Measurements from ENCODE around the gene TCF7L1.
"Not testable (repeated sequence)": the region's sequence is repeated elsewhere in the genome, so short reads cannot be mapped to it uniquely, and the experiment has no call there.

Gene TCF7L1

DNA sequence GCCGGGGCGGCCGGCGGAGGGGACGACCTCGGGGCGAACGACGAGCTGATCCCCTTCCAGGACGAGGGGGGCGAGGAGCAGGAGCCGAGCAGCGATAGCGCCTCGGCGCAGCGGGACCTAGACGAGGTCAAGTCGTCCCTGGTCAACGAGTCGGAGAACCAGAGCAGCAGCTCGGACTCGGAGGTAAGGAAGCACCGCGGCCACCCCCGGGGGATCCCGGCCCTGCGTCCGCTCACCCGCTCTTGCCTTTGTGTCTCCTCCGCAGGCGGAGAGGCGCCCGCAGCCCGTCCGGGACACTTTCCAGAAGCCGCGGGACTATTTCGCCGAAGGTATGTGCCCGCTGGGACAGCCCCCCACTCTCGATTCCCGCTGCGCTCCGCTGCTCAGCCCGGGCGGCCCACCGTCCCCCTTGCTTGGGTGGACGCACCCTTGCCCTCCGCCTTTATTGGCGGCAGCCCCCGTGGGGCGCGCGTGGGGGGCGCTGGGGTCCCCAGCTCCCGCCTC lies 611 bp downstream of the TCF7L1 start:
- DNase-seq: no peak

DNA sequence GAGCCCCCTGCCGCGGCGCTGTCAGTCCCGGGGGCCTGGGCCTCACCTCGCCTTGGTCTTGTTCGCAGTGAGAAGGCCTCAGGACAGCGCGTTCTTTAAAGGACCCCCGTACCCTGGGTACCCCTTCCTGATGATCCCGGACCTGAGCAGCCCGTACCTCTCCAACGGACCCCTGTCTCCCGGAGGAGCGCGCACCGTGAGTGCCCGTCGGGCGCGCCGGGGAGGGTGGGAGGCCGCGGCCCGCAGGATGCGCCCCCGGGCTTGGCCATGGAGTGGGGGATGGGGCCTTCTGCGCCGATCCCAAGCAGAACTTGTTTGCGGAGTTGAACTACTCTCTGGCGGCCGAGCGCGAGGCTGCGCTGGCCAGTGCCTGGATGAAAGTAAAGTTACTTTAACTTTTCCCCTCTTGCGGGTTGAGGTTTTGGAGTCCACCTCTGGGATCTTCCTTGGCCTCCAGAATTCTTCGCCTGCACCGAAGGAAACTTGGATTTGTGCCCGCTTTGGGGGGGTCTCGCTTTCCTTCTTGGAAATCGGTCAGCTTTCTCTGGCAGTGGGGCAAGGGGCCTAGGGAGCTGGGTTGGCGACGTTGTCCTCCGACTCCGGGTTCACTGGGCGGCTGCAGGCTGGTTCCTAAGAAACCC lies 1.2 kb downstream of the TCF7L1 start:
- DNase-seq: no peak

DNA sequence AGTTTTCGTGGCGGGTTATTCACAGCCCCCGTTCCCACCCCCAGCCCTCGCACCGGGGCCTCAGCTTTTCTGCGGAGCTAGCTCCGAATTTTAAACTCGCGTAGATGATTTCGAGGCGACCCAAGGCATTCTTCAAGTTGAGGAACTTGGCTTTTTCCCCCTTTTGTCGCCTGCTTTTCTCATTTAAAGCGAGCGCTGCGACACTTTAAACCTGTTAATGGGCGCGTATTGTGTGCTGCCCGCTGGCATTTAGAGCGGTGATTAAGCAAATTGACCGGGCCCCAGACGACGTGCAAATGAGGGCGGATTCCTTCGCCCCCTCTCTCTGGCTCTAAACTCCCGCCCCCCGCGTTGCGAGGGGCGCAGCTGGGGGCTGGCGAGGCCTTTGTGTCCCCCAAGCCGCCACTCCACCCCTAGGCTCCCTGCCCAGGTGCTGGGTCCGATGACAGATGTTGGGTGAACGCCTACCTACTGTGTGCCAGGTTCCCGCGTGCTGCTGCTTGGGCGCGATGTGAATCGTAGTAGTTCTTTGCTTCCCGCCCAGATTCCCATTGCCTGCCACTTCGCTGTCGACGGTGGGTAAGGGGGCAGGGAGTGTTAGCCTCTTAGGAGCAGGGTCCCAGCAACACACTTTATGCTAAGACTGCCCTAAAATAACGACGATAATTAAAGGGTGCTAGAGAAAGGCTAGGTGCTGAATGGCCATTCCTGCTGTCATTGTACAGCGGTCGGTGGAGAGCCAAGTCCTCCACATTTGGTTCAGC lies 1.9 kb downstream of the TCF7L1 start:
- no peak for DNase-seq

DNA sequence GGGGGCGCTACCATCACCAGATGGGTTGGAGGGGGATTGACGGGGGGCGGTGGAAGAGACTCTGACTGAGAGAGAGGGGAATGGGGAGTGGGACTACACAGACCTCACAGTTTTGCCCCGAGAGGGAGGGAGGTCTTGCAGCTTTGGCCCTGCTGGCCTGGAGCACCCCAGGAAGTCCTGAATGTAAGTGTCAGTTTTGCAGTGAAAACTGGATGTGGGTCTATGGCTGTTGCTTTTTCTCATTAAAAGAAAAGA lies 2.4 kb downstream of the TCF7L1 start:
- no peak for DNase-seq

- no peak for DNase-seq
Measured at GRCh38 chr2:85137156-85137555, 4.0 kb downstream of the TCF7L1 start.

- no peak for DNase-seq
Measured at GRCh38 chr2:85143463-85144082, 10.4 kb downstream of the TCF7L1 start.

DNA sequence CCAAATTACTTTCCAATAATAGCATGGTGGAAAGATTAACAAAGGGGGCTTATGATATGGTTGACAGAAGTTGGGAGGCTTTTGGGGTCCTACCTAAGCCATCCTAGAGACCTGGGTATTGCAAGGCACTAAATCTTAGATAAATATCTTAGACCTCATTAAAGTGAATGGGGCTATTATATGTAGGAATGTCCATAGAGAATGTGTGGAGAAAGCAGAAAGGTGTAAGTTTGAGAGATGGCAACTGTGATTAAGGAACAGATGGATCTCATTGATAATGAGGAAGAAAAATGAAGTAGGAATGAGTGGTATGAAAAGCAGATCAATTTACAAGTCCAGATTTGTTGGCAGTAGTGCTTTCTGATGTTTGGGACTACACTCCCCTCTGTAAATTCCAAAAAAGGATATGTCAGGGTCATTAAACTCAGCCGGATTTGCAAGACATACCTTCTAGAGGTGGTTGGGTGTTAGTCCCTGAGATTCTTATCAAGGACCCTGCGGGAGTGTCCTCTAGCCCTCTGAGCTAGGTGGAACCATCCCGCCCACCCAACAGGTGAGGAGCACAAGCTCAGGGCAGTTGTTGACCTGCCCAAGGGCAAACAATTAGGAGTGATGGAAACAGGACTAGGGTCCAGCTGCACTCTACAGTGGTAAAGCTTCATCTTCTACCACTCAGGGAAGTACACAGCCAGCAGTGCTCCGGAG lies 12.1 kb downstream of the TCF7L1 start:
- DNase-seq: no peak

DNA sequence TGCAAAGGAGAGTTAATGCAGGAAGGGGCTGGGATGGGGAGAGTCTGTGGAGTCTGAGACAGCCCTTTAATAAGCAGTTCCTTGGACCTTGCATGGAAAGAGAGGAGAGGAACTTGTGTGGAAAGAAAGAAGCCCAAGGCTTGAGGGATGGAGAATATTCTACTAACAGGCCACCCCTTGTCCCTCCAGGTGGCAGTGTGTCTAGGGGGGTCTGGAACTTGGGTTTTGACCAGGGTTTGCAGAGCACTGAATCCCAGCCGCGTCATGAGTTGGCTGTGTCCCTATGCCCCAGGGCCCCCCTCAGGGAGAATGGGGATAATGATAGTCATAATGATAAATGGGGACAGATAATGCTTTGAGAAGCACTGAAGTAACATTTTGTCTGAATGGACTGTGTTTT lies 15.0 kb downstream of the TCF7L1 start:
- DNase-seq: no peak

DNA sequence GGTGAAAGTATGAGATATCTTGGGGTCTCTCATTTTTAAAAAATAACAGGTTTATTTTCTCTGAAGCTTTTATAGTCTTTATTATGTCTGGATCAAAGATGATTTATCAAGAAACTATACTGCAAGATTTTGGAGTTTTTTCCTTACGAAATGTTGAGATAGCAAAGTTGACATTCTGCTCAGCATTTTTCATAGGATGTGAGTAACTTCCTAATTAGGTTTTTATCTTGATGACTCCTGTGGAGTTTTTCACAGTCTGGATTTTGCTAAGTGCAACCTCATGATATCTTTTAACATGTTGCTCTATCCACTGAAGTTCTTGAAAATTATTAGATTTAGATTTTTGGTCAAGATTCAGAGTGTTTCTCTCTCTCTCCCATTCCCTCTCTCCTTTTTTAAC lies 17.8 kb downstream of the TCF7L1 start:
- DNase-seq: no peak

DNA sequence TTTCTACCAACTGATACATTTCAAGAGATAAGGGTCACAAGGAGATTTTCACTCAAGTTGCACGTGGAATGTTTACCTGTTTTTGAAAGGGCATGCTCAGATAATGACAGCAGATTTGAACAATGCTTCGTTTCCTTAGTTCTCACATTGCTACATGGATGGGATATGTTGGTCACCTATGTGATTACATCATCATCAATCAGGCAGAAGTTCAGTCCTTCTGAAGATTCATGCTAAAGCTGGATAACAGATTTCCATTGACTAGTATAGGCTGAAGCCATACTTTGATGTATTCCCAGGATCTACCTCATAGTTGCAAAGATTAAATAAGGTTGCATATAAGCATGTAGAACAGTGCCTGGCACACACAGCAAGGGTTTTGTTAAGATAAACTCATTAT lies 19.7 kb downstream of the TCF7L1 start:
- no peak for DNase-seq

- DNase-seq: no peak
Measured at GRCh38 chr2:85154048-85154753, 21.0 kb downstream of the TCF7L1 start.

DNA sequence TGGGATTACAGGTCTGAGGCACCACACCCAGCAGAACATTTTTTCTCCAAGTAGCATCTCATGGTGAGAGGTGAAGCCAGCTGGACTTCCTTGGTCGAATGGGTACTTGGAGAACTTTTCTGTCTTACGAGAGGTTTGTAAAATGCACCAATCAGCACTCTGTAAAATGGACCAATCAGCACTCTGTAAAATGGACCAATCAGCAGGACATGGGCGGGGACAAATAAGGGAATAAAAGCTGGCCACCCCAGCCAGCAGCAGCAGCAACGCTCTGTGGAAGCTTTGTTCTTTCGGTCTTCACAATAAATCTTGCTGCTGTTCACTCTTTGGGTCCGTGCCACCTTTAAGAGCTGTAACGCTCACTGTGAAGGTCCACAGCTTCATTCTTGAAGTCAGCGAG lies 21.9 kb downstream of the TCF7L1 start:
- not testable (repeated sequence) for DNase-seq

- no peak for DNase-seq
Measured at GRCh38 chr2:85156153-85156552, 23.0 kb downstream of the TCF7L1 start.

DNA sequence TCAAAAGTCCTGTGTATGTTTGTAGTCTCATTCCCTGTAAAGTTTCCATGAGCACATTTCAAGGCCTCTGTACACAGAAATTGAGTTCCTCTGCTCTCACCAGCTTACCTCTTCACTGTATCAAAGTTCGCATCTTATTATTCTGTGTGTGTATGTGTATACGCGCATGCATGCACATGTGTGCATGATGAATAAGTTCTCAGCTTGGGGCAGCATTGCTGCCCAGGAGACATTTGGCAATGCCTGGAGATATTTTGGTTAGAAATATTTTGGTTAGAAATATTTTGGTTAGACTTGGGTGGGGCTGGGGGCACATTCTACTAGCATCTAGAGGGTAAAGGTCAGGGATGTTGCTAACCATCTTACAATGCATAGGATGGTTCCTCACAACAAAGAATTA lies 23.4 kb downstream of the TCF7L1 start:
- DNase-seq: no peak

DNA sequence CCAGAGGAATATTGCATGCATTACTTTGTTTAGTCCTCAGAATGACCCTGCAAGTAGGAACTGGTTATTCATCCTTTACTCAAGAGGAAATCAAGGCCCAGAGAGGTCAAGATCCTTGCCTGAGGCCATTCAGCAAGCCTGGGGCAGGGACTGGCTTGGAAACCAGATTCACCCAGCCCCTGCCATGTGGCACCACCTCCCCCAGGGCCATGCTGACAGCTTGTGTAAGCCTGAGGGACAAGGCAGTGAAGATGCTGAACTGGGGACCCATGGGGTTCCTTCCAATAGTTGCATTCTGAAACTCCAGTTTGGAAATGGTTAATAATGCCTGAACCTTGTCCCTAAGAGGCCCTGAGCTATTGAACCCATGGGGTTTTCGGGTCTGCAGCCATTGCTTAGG lies 24.2 kb downstream of the TCF7L1 start:
- DNase-seq: no peak

- DNase-seq: no peak
Measured at GRCh38 chr2:85158559-85159273, 25.5 kb downstream of the TCF7L1 start.

GRCh38 chr2:85159589-85159988 lies 26.4 kb downstream of the TCF7L1 start:
- DNase-seq: no peak

DNA sequence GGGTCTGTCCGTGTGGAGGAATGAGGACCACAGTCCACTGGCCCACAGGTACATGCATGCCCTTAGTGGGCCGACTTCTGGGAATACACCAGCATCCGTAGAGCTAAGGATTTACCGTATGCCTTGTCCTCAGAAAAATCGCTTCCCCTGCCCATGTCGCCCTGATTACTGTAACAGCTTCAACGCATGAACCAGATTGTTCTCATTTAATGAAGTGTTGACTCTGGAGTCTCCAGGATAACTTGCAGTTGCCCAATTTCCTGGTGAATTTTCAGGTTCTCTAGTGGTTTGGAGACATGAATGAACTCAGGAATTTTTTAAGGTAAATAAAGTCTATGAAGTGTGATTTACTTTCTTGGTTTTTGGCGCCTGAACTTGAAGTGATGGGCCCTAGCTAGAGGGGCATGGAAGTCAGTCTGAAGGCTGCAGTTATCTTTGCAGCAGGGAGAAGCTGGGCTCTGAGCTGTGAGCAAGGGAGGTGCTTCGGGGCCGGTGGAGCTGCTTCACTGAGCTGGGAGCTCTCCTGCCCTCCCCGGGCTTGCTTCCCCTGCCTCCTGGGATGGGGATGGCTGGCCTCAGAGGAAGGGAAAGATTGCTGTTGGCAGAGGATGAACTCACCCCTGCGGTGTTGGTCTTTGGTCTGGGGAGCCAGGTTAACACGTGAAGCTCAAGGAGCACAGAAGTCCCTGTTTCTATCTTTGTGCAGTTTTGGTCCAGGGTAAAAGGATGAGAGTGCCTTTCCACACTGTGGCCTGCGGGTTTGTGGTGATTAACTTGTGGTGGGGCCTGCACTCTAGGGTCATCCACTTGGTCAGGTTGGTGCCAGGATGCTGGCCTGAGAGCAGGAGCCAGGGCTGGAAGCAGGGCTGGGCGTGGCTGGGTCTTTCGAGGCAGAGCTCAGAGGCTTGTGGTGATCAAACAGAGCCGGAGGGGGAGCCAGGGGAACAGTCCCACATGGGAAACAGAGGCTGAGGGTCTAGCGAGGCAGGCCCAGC lies 28.1 kb downstream of the TCF7L1 start:
- DNase-seq: no peak

- DNase-seq: no peak
Measured at GRCh38 chr2:85162746-85163301, 29.6 kb downstream of the TCF7L1 start.

GRCh38 chr2:85163675-85164074 lies 30.5 kb downstream of the TCF7L1 start:
- DNase-seq: no peak

DNA sequence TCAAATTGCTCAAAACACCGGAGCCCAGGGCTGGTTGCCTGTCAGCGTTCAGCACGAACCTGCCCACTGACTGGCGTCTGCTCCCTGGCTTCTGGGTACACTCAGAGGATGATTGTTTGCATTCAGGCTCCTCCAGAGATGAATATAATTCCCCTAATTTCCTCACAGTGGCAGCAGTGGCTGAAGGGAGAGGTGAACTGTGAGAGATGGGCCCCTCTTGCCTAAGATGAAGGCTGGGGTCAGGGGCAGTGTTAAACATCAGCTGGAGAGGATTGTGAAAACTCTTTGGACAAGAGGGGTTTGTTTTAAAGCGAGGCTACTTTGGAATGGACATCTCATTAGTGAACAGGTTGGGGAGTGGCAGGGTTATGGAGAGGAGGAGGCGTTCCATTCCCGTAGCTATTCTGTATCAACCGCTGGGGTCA lies 31.0 kb downstream of the TCF7L1 start:
- DNase-seq: no peak
